MM.1S (cell line): ENCODE measurements around the gene SURF6.

Experiments used
- CTCF ChIP-seq: fragments of 300-600 bp; sonication (generic); IDR thresholded peaks from 2 replicates; pipeline ENCODE4 v1.5.1; 2016; ENCODE audit warnings: antibody characterized with exemption, low read length, mixed read lengths
- EZH2 ChIP-seq: fragments of 300-600 bp; sonication (generic); optimal IDR thresholded peaks from 2 replicates; pipeline ENCODE3; 2017; ENCODE audit warnings: low read depth, mild to moderate bottlenecking, antibody characterized with exemption, low read length, mixed read lengths
- EZH2phosphoT487 ChIP-seq: fragments of 300-600 bp; sonication (generic); IDR thresholded peaks from 2 replicates; pipeline ENCODE4 v1.6.1; 2018; ENCODE audit warnings: antibody characterized with exemption, low read length

GRCh38 chr9:133367778-133368177 is 31.8 kb upstream of the SURF6 start:
- TF ChIP-seq CTCF (no peak), EZH2 (no peak), EZH2phosphoT487 (no peak)
